Mesendoderm (in vitro differentiated cells): ENCODE results near the gene EEF1AKMT1.

Experiments
- DNase-seq: peaks from one replicate; pipeline ENCODE4 v3.0.0; 2013
- H2AK5ac ChIP-seq: 2 replicates; pipeline ENCODE4 v1.6.1; 2013; ENCODE audit warnings: low read length, inconsistent platforms
- H2BK120ac ChIP-seq: 2 replicates; pipeline ENCODE4 v1.6.1; 2013; ENCODE audit warnings: low read depth, mild to moderate bottlenecking, low read length, moderate library complexity, mixed read lengths
- H2BK15ac ChIP-seq: replicated peaks from 2 replicates; pipeline ENCODE4 v1.6.1; 2013; ENCODE audit warnings: low read depth, mild to moderate bottlenecking, moderate library complexity
- H2BK5ac ChIP-seq: 2 replicates; pipeline ENCODE4 v1.6.1; 2013; ENCODE audit warnings: low read length, inconsistent platforms
- H3K18ac ChIP-seq: 2 replicates; pipeline ENCODE4 v1.6.1; 2013; ENCODE audit warnings: mild to moderate bottlenecking, low read length, mixed read lengths
- H3K23ac ChIP-seq: one replicate; pipeline ENCODE4 v1.6.1; 2013; ENCODE audit warnings: low read length
- H3K27ac ChIP-seq: 2 replicates; pipeline ENCODE4 v1.5.1; 2013; ENCODE audit warnings: low read depth, mild to moderate bottlenecking, inconsistent platforms, low read length, moderate library complexity
- H3K27me3 ChIP-seq: 2 replicates; pipeline ENCODE4 v1.6.1; 2013; ENCODE audit warnings: low read length, control low read depth, mild to moderate bottlenecking, inconsistent platforms; ENCODE audit not compliant: insufficient read depth, poor library complexity
- H3K36me3 ChIP-seq: 2 replicates; pipeline ENCODE4 v1.6.1; 2013; ENCODE audit warnings: low read length, inconsistent platforms; ENCODE audit not compliant: control insufficient read depth, insufficient read depth
- H3K4ac ChIP-seq: one replicate; pipeline ENCODE4 v1.6.1; 2013; ENCODE audit warnings: low read depth, mild to moderate bottlenecking, low read length, moderate library complexity
- H3K4me1 ChIP-seq: 2 replicates; pipeline ENCODE4 v1.6.1; 2013; ENCODE audit warnings: low read depth, low read length, inconsistent platforms; ENCODE audit not compliant: control insufficient read depth
- H3K4me2 ChIP-seq: 2 replicates; pipeline ENCODE4 v1.6.1; 2013; ENCODE audit warnings: low read length
- H3K4me3 ChIP-seq: 2 replicates; pipeline ENCODE4 v1.5.1; 2013; ENCODE audit warnings: mild to moderate bottlenecking, low read length
- H3K56ac ChIP-seq: one replicate; pipeline ENCODE4 v1.6.1; 2013; ENCODE audit warnings: low read length
- H3K79me1 ChIP-seq: 2 replicates; pipeline ENCODE4 v1.6.1; 2013; ENCODE audit warnings: low read length, inconsistent platforms
- H3K79me2 ChIP-seq: 2 replicates; pipeline ENCODE4 v1.6.1; 2013; ENCODE audit warnings: mild to moderate bottlenecking, low read length; ENCODE audit not compliant: control insufficient read depth, insufficient read depth
- H3K9ac ChIP-seq: 2 replicates; pipeline ENCODE4 v1.6.1; 2013; ENCODE audit warnings: low read length, inconsistent platforms
- H4K5ac ChIP-seq: one replicate; pipeline ENCODE4 v1.6.1; 2013; ENCODE audit warnings: low read length
- H4K8ac ChIP-seq: one replicate; pipeline ENCODE4 v1.6.1; 2013; ENCODE audit warnings: low read depth, mild to moderate bottlenecking, control low read depth, low read length, moderate library complexity
- WGBS: extraction: QIAGEN DNeasy Blood & Tissue Kit; methylation state at CpG from one replicate; pipeline ENCODE4 v1.1.7; 2013; ENCODE audit warnings: low lambda C conversion rate, missing lambda C conversion rate; ENCODE audit not compliant: insufficient coverage; ENCODE audit errors: extremely low coverage; 5-methylcytosine and 5-hydroxymethylcytosine counted together

EEF1AKMT1 gene

GRCh38 chr13:20776751-20777150 lies 3.0 kb upstream of the EEF1AKMT1 start:
- no peak overlapping the region for H3K56ac ChIP-seq
- H3K27ac ChIP-seq = no peak overlapping the region

GRCh38 chr13:20775961-20776360 lies 2.2 kb upstream of the EEF1AKMT1 start:
- Histone ChIP-seq H2AK5ac (no peak overlapping the region), H3K4me2 (no peak overlapping the region), H3K4me3 (no peak overlapping the region), H3K36me3 (no peaks in the 10 kb centered on the region), H3K56ac (no peak overlapping the region), H3K4me1 (no peaks in the 10 kb centered on the region), H3K79me1 (no peaks in the 10 kb centered on the region), H3K9ac (no peak overlapping the region), H2BK120ac (no peak overlapping the region), H4K8ac (no peak overlapping the region), H3K79me2 (no peaks in the 10 kb centered on the region), H3K23ac (no peak overlapping the region), H2BK5ac (no peak overlapping the region), H3K4ac (no peak overlapping the region), H3K27ac (no peak overlapping the region), H3K27me3 (no peaks in the 10 kb centered on the region), H2BK15ac (no peak overlapping the region), H3K18ac (no peak overlapping the region), H4K5ac (no peak overlapping the region)
- peak; percentile 62 for DNase-seq
- WGBS = no CpG with 5 or more reads among the region's 2 CpGs

More at GRCh38 chr13:20776751-20777150, 3.0 kb upstream of the EEF1AKMT1 start:
- H3K4me1 ChIP-seq = no peaks in the 10 kb centered on the region
- H4K8ac ChIP-seq = no peak overlapping the region
- no peak overlapping the region for H2BK5ac ChIP-seq
- H2BK15ac ChIP-seq = no peak overlapping the region
- no peaks in the 10 kb centered on the region for H3K79me2 ChIP-seq
- H2AK5ac ChIP-seq = no peak overlapping the region
- DNase-seq = peak; percentile 34
- H3K23ac ChIP-seq = no peak overlapping the region
- H3K4me3 ChIP-seq = no peak overlapping the region
- no peak overlapping the region for H4K5ac ChIP-seq
- no peaks in the 10 kb centered on the region for H3K27me3 ChIP-seq
- H3K79me1 ChIP-seq = no peaks in the 10 kb centered on the region
- WGBS = no CpG with 5 or more reads among the region's 1 CpG
- H3K4ac ChIP-seq = no peak overlapping the region
- H3K36me3 ChIP-seq = no peaks in the 10 kb centered on the region
- no peak overlapping the region for H3K4me2 ChIP-seq
- no peak overlapping the region for H3K9ac ChIP-seq
- H2BK120ac ChIP-seq = no peak overlapping the region
- H3K18ac ChIP-seq = no peak overlapping the region

GRCh38 chr13:20774746-20775145 lies 985 bp upstream of the EEF1AKMT1 start:
- Histone ChIP-seq H2AK5ac (no peak overlapping the region), H3K4ac (no peak overlapping the region)

GRCh38 chr13:20772401-20773131 lies 1.2 kb downstream of the EEF1AKMT1 start:
- H2BK5ac ChIP-seq = no peak overlapping the region

More at GRCh38 chr13:20774746-20775145, 985 bp upstream of the EEF1AKMT1 start:
- Histone ChIP-seq H2BK5ac (no peak overlapping the region), H3K27me3 (no peaks in the 10 kb centered on the region), H3K23ac (no peak overlapping the region), H3K18ac (no peak overlapping the region), H3K56ac (no peak overlapping the region), H2BK15ac (no peak overlapping the region), H2BK120ac (no peak overlapping the region), H3K27ac (no peak overlapping the region), H3K9ac (no peak overlapping the region), H4K5ac (no peak overlapping the region), H3K4me3 (no peak overlapping the region), H3K79me1 (no peaks in the 10 kb centered on the region), H3K36me3 (no peaks in the 10 kb centered on the region), H3K4me2 (no peak overlapping the region), H4K8ac (no peak overlapping the region), H3K4me1 (no peaks in the 10 kb centered on the region), H3K79me2 (no peaks in the 10 kb centered on the region)
- no CpG with 5 or more reads among the region's 1 CpG for WGBS
- no peak for DNase-seq

GRCh38 chr13:20769834-20770233 lies 3.9 kb downstream of the EEF1AKMT1 start:
- H3K4me3 ChIP-seq = no peak overlapping the region

More at GRCh38 chr13:20772401-20773131, 1.2 kb downstream of the EEF1AKMT1 start:
- H3K4me3 ChIP-seq = no peak overlapping the region
- no peaks in the 10 kb centered on the region for H3K79me2 ChIP-seq
- no peaks in the 10 kb centered on the region for H3K27me3 ChIP-seq
- H3K4me2 ChIP-seq = peak overlapping the region; percentile 28
- peak overlapping the region; percentile 88 for H3K9ac ChIP-seq
- no peak overlapping the region for H4K8ac ChIP-seq
- H3K4ac ChIP-seq = no peak overlapping the region
- H3K23ac ChIP-seq = no peak overlapping the region
- H3K56ac ChIP-seq = peak overlapping the region; percentile 63
- no peak overlapping the region for H3K18ac ChIP-seq
- no peak overlapping the region for H4K5ac ChIP-seq
- no peak overlapping the region for H3K27ac ChIP-seq
- no peaks in the 10 kb centered on the region for H3K4me1 ChIP-seq
- WGBS = no CpG with 5 or more reads among the region's 10 CpGs
- no peak overlapping the region for H2BK15ac ChIP-seq
- no peak for DNase-seq
- no peak overlapping the region for H2BK120ac ChIP-seq
- no peaks in the 10 kb centered on the region for H3K36me3 ChIP-seq
- H3K79me1 ChIP-seq = no peaks in the 10 kb centered on the region
- no peak overlapping the region for H2AK5ac ChIP-seq

GRCh38 chr13:20769091-20769490 lies 4.7 kb downstream of the EEF1AKMT1 start:
- H3K56ac ChIP-seq = no peak overlapping the region
- no peaks in the 10 kb centered on the region for H3K36me3 ChIP-seq
- DNase-seq = no peak

More at GRCh38 chr13:20769834-20770233, 3.9 kb downstream of the EEF1AKMT1 start:
- Histone ChIP-seq H2BK5ac (no peak overlapping the region), H3K56ac (no peak overlapping the region), H3K9ac (no peak overlapping the region), H3K4me2 (no peak overlapping the region), H2BK15ac (no peak overlapping the region), H4K5ac (no peak overlapping the region), H3K27me3 (no peaks in the 10 kb centered on the region), H3K4ac (no peak overlapping the region), H2AK5ac (no peak overlapping the region), H3K36me3 (no peaks in the 10 kb centered on the region), H3K27ac (no peak overlapping the region), H3K23ac (no peak overlapping the region), H3K4me1 (no peaks in the 10 kb centered on the region), H2BK120ac (no peak overlapping the region), H3K79me1 (no peaks in the 10 kb centered on the region), H4K8ac (no peak overlapping the region), H3K18ac (no peak overlapping the region), H3K79me2 (no peaks in the 10 kb centered on the region)
- no CpG with 5 or more reads among the region's 1 CpG for WGBS
- DNase-seq = no peak

More at GRCh38 chr13:20769091-20769490, 4.7 kb downstream of the EEF1AKMT1 start:
- H3K79me2 ChIP-seq = no peaks in the 10 kb centered on the region
- H3K23ac ChIP-seq = no peak overlapping the region
- WGBS = no CpG with 5 or more reads among the region's 2 CpGs
- no peak overlapping the region for H3K4me2 ChIP-seq
- H3K4ac ChIP-seq = no peak overlapping the region
- H4K8ac ChIP-seq = no peak overlapping the region
- no peak overlapping the region for H2AK5ac ChIP-seq
- no peak overlapping the region for H2BK5ac ChIP-seq
- H3K79me1 ChIP-seq = no peaks in the 10 kb centered on the region
- no peak overlapping the region for H2BK120ac ChIP-seq
- H3K4me1 ChIP-seq = no peaks in the 10 kb centered on the region
- no peak overlapping the region for H4K5ac ChIP-seq
- no peaks in the 10 kb centered on the region for H3K27me3 ChIP-seq
- H3K4me3 ChIP-seq = no peak overlapping the region
- no peak overlapping the region for H3K27ac ChIP-seq
- no peak overlapping the region for H3K18ac ChIP-seq
- H2BK15ac ChIP-seq = no peak overlapping the region
- no peak overlapping the region for H3K9ac ChIP-seq
